NCI-H345 (cell line): ENCODE results near the gene FBXO2.

Experiments
- DNase-seq: peaks from one replicate; lab custom pipeline; 2025; lab: John Stamatoyannopoulos, UW

Gene FBXO2

GRCh38 chr1:11653101-11653860 is 948 bp downstream of the FBXO2 start:
- DNase-seq, result no peak

GRCh38 chr1:11652203-11652780 is 1.9 kb downstream of the FBXO2 start:
- DNase-seq, result no peak

GRCh38 chr1:11651017-11651416 is 3.2 kb downstream of the FBXO2 start:
- no peak for DNase-seq

GRCh38 chr1:11650331-11650991 is 3.8 kb downstream of the FBXO2 start:
- peak; percentile 32 for DNase-seq

- no peak for DNase-seq
Observed at GRCh38 chr1:11649624-11650330, 4.5 kb downstream of the FBXO2 start.

- no peak for DNase-seq
Observed at GRCh38 chr1:11649237-11649623, 5.0 kb downstream of the FBXO2 start.

GRCh38 chr1:11648732-11649158 is 5.5 kb downstream of the FBXO2 start:
- DNase-seq, result no peak

GRCh38 chr1:11648039-11648438 is 6.2 kb downstream of the FBXO2 start:
- no peak for DNase-seq

- no peak for DNase-seq
Observed at GRCh38 chr1:11647333-11647732, 6.9 kb downstream of the FBXO2 start.

- no peak for DNase-seq
Observed at GRCh38 chr1:11646317-11646716, 7.9 kb downstream of the FBXO2 start.

GRCh38 chr1:11645670-11646265 is 8.5 kb downstream of the FBXO2 start:
- peak; percentile 75 for DNase-seq

GRCh38 chr1:11645270-11645669 is 9.0 kb downstream of the FBXO2 start:
- no peak for DNase-seq

GRCh38 chr1:11643782-11644181 is 10.4 kb downstream of the FBXO2 start:
- no peak for DNase-seq

GRCh38 chr1:11642418-11643017 is 11.7 kb downstream of the FBXO2 start:
- DNase-seq, result peak; percentile 74

- no peak for DNase-seq
Observed at GRCh38 chr1:11641776-11642305, 12.4 kb downstream of the FBXO2 start.

GRCh38 chr1:11640944-11641343 is 13.3 kb downstream of the FBXO2 start:
- DNase-seq, result no peak

- no peak for DNase-seq
Observed at GRCh38 chr1:11640101-11640500, 14.1 kb downstream of the FBXO2 start.

GRCh38 chr1:11639372-11639771 is 14.9 kb downstream of the FBXO2 start:
- no peak for DNase-seq

- DNase-seq, result no peak
Observed at GRCh38 chr1:11638121-11638520, 16.1 kb downstream of the FBXO2 start.

- DNase-seq, result peak; percentile 17
Observed at GRCh38 chr1:11634365-11635192, 19.6 kb downstream of the FBXO2 start.
